AG09319 (cell line): Measurements from ENCODE around the gene FDX1.

Experiments used
- DNase-seq: peaks from one replicate; pipeline ENCODE4 v3.0.0-alpha.2; 2010; ENCODE audit warnings: low read depth; ENCODE audit errors: extremely low read depth
- CTCF ChIP-seq: IDR thresholded peaks from 2 replicates; pipeline ENCODE4 v1.5.1; 2011; ENCODE audit warnings: low read depth, mild to moderate bottlenecking, inconsistent platforms, low read length, moderate library complexity

Gene FDX1

GRCh38 chr11:110513259-110513801 lies 83.6 kb downstream of the FDX1 start:
- TF ChIP-seq CTCF, result no peak
- DNase-seq, result no peak

DNA sequence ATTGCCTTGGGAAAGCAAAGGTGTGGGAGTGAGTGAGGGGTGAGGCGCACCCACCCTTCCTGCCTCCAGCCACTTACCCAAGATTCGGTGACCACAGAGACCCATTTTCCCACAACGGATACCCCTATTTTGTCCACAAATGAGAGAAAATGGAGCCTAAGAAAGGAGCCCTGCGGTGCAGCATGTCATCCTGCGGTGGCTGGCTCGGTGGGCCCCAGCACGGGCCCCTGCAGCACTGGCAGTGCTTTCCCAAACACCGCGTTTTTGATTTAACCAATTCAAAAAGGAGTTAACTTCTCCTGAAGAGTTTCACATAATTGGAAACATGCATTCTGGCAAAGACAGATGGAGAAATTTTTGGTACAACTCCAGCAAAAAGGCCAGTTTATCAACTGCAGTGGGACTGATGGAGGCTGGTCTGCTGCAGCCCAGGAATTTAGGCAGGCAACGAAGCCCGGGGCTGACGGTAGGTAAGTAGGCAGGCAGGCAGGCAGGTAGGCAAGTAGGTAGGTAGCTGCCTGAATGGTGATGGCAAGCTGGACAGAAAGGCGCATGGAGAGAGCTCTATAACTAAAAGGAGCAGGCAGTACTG lies 84.2 kb downstream of the FDX1 start:
- peak; percentile 46 for DNase-seq
- TF ChIP-seq CTCF, result no peak
